Measurements from ENCODE around the gene ZHX3. TPM values are rescaled to one million over a fixed set of nuclear protein-coding genes. Genes with fewer than 3 reads are reported as not detected.

The ZHX3 gene
- total RNA-seq, 6 experiments from 2014 or later: 64.1 to 80.1 (median 72.0) TPM

GRCh38 chr20:41151134-41151869 is 166.2 kb downstream of the ZHX3 start:
- Mint-ChIP-seq H3K27ac (no peak overlapping the region), H3K4me1 (ENCODE audit: low read depth) (peaks cover 67% of the 10 kb centered on the region), H3K9me3 (no peaks in the 10 kb centered on the region)

GRCh38 chr20:41150664-41151063 is 166.9 kb downstream of the ZHX3 start:
- no peak for TF ChIP-seq CTCF (IDR thresholded peaks at IDR 0.05)
- Mint-ChIP-seq H3K27me3 (ENCODE audit: insufficient read depth) (peaks cover 5% of the 10 kb centered on the region), H3K4me1 (ENCODE audit: low read depth) (peaks cover 66% of the 10 kb centered on the region), H3K27ac (peak overlapping the region; percentile 31), H3K9me3 (no peaks in the 10 kb centered on the region), H3K4me3 (no peak overlapping the region), H3K36me3 (ENCODE audit: low read depth) (no peaks in the 10 kb centered on the region)
- DNase-seq: no peak

More at GRCh38 chr20:41151134-41151869, 166.2 kb downstream of the ZHX3 start:
- no peak for TF ChIP-seq CTCF (IDR thresholded peaks at IDR 0.05)
- Mint-ChIP-seq H3K27me3 (ENCODE audit: insufficient read depth) (peaks cover 4% of the 10 kb centered on the region), H3K4me3 (no peak overlapping the region), H3K36me3 (ENCODE audit: low read depth) (no peaks in the 10 kb centered on the region)
- DNase-seq: no peak

- H3K4me3 Mint-ChIP-seq: no peak overlapping the region
- H3K27ac Mint-ChIP-seq: no peak overlapping the region; the same call in 1 of the 2 replicates
- H3K36me3 Mint-ChIP-seq (ENCODE audit: low read depth): no peaks in the 10 kb centered on the region; the same call in 1 of the 2 replicates
- no peak for DNase-seq
- TF ChIP-seq CTCF (IDR thresholded peaks at IDR 0.05): no peak
- peaks cover 5% of the 10 kb centered on the region for H3K27me3 Mint-ChIP-seq (ENCODE audit: insufficient read depth)
- H3K4me1 Mint-ChIP-seq (ENCODE audit: low read depth): peaks cover 51% of the 10 kb centered on the region
- H3K9me3 Mint-ChIP-seq: no peaks in the 10 kb centered on the region
Observed at GRCh38 chr20:41148942-41149341, 168.6 kb downstream of the ZHX3 start.

GRCh38 chr20:41147767-41148191 is 169.8 kb downstream of the ZHX3 start:
- H3K9me3 Mint-ChIP-seq: no peaks in the 10 kb centered on the region
- no peaks in the 10 kb centered on the region; the same call in 1 of the 2 replicates for H3K36me3 Mint-ChIP-seq (ENCODE audit: low read depth)
- no peak for DNase-seq
- no peak overlapping the region for H3K4me3 Mint-ChIP-seq
- H3K27ac Mint-ChIP-seq: no peak overlapping the region; the same call in 1 of the 2 replicates
- no peak for TF ChIP-seq CTCF (IDR thresholded peaks at IDR 0.05)
- H3K27me3 Mint-ChIP-seq (ENCODE audit: insufficient read depth): peaks cover 5% of the 10 kb centered on the region
- peaks cover 51% of the 10 kb centered on the region for H3K4me1 Mint-ChIP-seq (ENCODE audit: low read depth)

- peaks cover 5% of the 10 kb centered on the region for H3K27me3 Mint-ChIP-seq (ENCODE audit: insufficient read depth)
- no peaks in the 10 kb centered on the region for H3K9me3 Mint-ChIP-seq
- H3K4me3 Mint-ChIP-seq: no peak overlapping the region
- no peak overlapping the region for H3K27ac Mint-ChIP-seq
- H3K4me1 Mint-ChIP-seq (ENCODE audit: low read depth): peaks cover 53% of the 10 kb centered on the region
- TF ChIP-seq CTCF (IDR thresholded peaks at IDR 0.05): no peak
- no peaks in the 10 kb centered on the region; the same call in 1 of the 2 replicates for H3K36me3 Mint-ChIP-seq (ENCODE audit: low read depth)
- DNase-seq: no peak
Observed at GRCh38 chr20:41145821-41146620, 171.5 kb downstream of the ZHX3 start.

Measured in HFFc6 (cell line).